Panc1 (cell line): Measurements from ENCODE around the gene HEXD. TPM values are rescaled to one million over a fixed set of nuclear protein-coding genes. Genes with fewer than 3 reads are reported as not detected.

ENCODE experiments used
- ATAC-seq: fragments of 200-7000 bp; cut with Tn5 transposase; 2 replicates; pipeline ENCODE4 v1.9.1; 2020; ENCODE audit warnings: mild to moderate bottlenecking, moderate library complexity
- BruUV-seq: library from RNA; stranded (reverse); fragments of 400-500 nt; replicated peaks from 2 replicates; lab custom pipeline; 2021; lab: Mats Ljungman, UMichigan
- CTCF ChIA-PET: fragments of 300-600 bp; sonication (Branson Sonifier 250); formaldehyde crosslinking; loops from one replicate; lab custom pipeline; 2022; ENCODE audit warnings: antibody characterized with exemption; lab: Charles Lee
- POLR2A ChIA-PET: fragments of 300-600 bp; sonication (Branson Sonifier 250); formaldehyde crosslinking; loops from one replicate; lab custom pipeline; 2022; ENCODE audit warnings: antibody characterized with exemption; lab: Charles Lee
- DNase-seq: peaks from one replicate; pipeline ENCODE4 v3.0.0-alpha.2; 2010; ENCODE audit warnings: low read depth, low spot score
- H3K27ac ChIP-seq: 2 replicates; pipeline ENCODE4 v1.5.1; 2011; ENCODE audit warnings: mild to moderate bottlenecking, low read length, inconsistent platforms
- H3K27me3 ChIP-seq: fragments of 200-500 bp; sonication (Bioruptor generic); 2 replicates; pipeline ENCODE4 v1.6.0; 2014; ENCODE audit warnings: low read length, inconsistent platforms; ENCODE audit not compliant: control insufficient read depth, insufficient read depth
- H3K36me3 ChIP-seq: fragments of 200-500 bp; sonication (Bioruptor generic); 2 replicates; pipeline ENCODE4 v1.5.1; 2014; ENCODE audit warnings: inconsistent platforms, mild to moderate bottlenecking, low read length, moderate library complexity; ENCODE audit not compliant: control insufficient read depth, insufficient read depth
- H3K4me1 ChIP-seq: 2 replicates; pipeline ENCODE4 v1.5.1; 2011; ENCODE audit warnings: inconsistent platforms, mild to moderate bottlenecking, low read length, moderate library complexity; ENCODE audit not compliant: control insufficient read depth, insufficient read depth
- H3K4me3 ChIP-seq, 2 experiments: 2 replicates each; pipeline ENCODE4 v1.5.1; 2011 to 2012; ENCODE audit warnings: low read depth in 2 of 2, low read length in 2 of 2, mild to moderate bottlenecking in 2 of 2, inconsistent platforms in 1 of 2, moderate library complexity in 1 of 2
- H3K9me3 ChIP-seq: fragments of 200-500 bp; sonication (Bioruptor generic); 2 replicates; pipeline ENCODE4 v1.5.1; 2014; ENCODE audit warnings: low read depth, mild to moderate bottlenecking, inconsistent platforms, low read length, moderate library complexity; ENCODE audit not compliant: control insufficient read depth, insufficient read depth
- CTCF ChIP-seq: fragments of 450-650 bp; IDR thresholded peaks from 2 replicates; pipeline ENCODE4 v1.5.1; 2017; ENCODE audit warnings: mild to moderate bottlenecking
- POLR2AphosphoS5 ChIP-seq: IDR thresholded peaks from 2 replicates; pipeline ENCODE4 v1.6.1; 2012; ENCODE audit warnings: mild to moderate bottlenecking, low read depth, low read length, moderate library complexity
- REST ChIP-seq, 2 experiments: IDR thresholded peaks; 2 replicates each; pipeline ENCODE4 v1.6.1; 2011 to 2012; ENCODE audit warnings: low read depth in 2 of 2, control low read depth in 1 of 2, low read length in 1 of 2, mild to moderate bottlenecking in 1 of 2, moderate library complexity in 1 of 2; ENCODE audit not compliant: insufficient read depth in 1 of 2
- SIN3A ChIP-seq: IDR thresholded peaks from 2 replicates; pipeline ENCODE4 v1.6.1; 2012; ENCODE audit warnings: low read depth, mild to moderate bottlenecking, low read length, moderate library complexity, borderline replicate concordance; ENCODE audit not compliant: insufficient read depth
- TCF7L2 ChIP-seq: IDR thresholded peaks from 2 replicates; pipeline ENCODE4 v1.6.1; 2011; ENCODE audit warnings: mild to moderate bottlenecking, low read depth, low read length, inconsistent platforms
- in situ Hi-C: cut with HindIII; loops from 2 replicates; pipeline ENCODE4 v1.10.0; 2016; ENCODE audit warnings: low sequenced_read_pairs, low pct_unique_long_range_greater_than_20kb
- intact Hi-C: fragments of 100-400 bp; cut with micrococcal nuclease; formaldehyde crosslinking; loops from one replicate; pipeline ENCODE4 v1.10.0; 2022; ENCODE audit not compliant: unreplicated experiment
- total RNA-seq: library from RNA; stranded (reverse); gene quantifications from one replicate; pipeline ENCODE4 v1.2.1, GENCODE V29; 2021; ENCODE audit not compliant: unreplicated experiment

Gene HEXD
- total RNA-seq, 1 experiment from 2014 or later: 25.6 TPM

- H3K36me3 ChIP-seq: peaks cover 6% of the 10 kb centered on the region
- H3K27ac ChIP-seq: no peak overlapping the region
- no TSS peak for BruUV-seq
- no peaks in the 10 kb centered on the region for H3K4me1 ChIP-seq
- DNase-seq: no peak
- CTCF ChIA-PET: no interaction called here
- in situ Hi-C loops: no loop called here
- ATAC-seq: no peak
- TF ChIP-seq SIN3A (no peak), POLR2AphosphoS5 (no peak), TCF7L2 (no peak), REST (IDR thresholded peaks at IDR 0.05; ENCODE audit: insufficient read depth in 1 of 2, low read depth in 2 of 2, low read length in 1 of 2) (no peak), CTCF (no peak)
- H3K4me3 ChIP-seq: no peak overlapping the region
- intact Hi-C loops: no loop called here
- no peaks in the 10 kb centered on the region for H3K9me3 ChIP-seq
- POLR2A ChIA-PET: interaction anchor here (0.6 kb wide), 1 partner anchor 13 kb away, joined by 7 read pairs; no protein-coding TSS in a partner anchor
- no peaks in the 10 kb centered on the region for H3K27me3 ChIP-seq
Observed at GRCh38 chr17:82470065-82470464, 51.9 kb downstream of the HEXD start.

- DNase-seq: no peak
- H3K4me3 ChIP-seq: no peak overlapping the region
- H3K4me1 ChIP-seq: no peaks in the 10 kb centered on the region
- no peaks in the 10 kb centered on the region for H3K27me3 ChIP-seq
- peaks cover 6% of the 10 kb centered on the region; the same call in 1 of the 2 replicates for H3K36me3 ChIP-seq
- no peak for ATAC-seq
- in situ Hi-C loops: no loop called here
- no peaks in the 10 kb centered on the region for H3K9me3 ChIP-seq
- H3K27ac ChIP-seq: no peak overlapping the region
- no peak for TF ChIP-seq SIN3A
- TF ChIP-seq CTCF: no peak
- TF ChIP-seq POLR2AphosphoS5: no peak
- TF ChIP-seq TCF7L2: no peak
- no peak for TF ChIP-seq REST (IDR thresholded peaks at IDR 0.05; ENCODE audit: insufficient read depth in 1 of 2, low read depth in 2 of 2, low read length in 1 of 2)
- BruUV-seq: TSS peak; percentile 65
- intact Hi-C loops: no loop called here
- ChIA-PET POLR2A (no interaction called here), CTCF (interaction anchor here (0.5 to 0.9 kb wide), 2 partner anchors 20 to 179 kb away, joined by 3 to 4 read pairs; no protein-coding TSS in a partner anchor)
Observed at GRCh38 chr17:82474223-82475010, 56.3 kb downstream of the HEXD start.
